Astrocyte of the hippocampus (primary cell): ENCODE data around the gene TMEFF2.
A peak's percentile ranks its signal among the peaks of the same experiment; 100 is the strongest.
"Not testable (repeated sequence)": the region's sequence is repeated elsewhere in the genome, so short reads cannot be mapped to it uniquely, and the experiment has no call there.

Experiments used
- DNase-seq: peaks from one replicate; pipeline ENCODE4 v3.0.0; 2011; ENCODE audit warnings: low read depth, low spot score

The TMEFF2 gene

DNA sequence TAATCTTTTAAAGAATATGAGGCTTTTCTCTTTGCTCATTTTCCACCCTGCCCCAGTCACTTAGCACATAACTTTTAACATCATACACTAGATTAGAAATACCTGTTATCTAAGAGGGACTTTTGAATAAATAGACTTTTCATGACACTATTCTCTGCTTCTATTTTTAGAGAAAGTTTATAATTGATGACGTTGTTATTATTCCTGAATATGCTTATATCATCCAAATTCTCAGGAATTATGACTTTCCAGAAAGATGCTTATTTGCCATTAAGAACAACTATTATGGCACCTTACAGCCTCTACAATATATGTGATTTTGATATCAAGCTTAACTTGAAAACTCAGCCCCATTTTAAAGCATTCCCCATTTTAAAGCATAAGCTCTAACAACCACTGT is 11.4 kb downstream of the TMEFF2 start:
- no peak for DNase-seq

GRCh38 chr2:192166946-192167345 is 27.8 kb downstream of the TMEFF2 start:
- DNase-seq = no peak

- DNase-seq = no peak
These were observed 28.9 kb downstream of the TMEFF2 start for GRCh38 chr2:192165842-192166241.

DNA sequence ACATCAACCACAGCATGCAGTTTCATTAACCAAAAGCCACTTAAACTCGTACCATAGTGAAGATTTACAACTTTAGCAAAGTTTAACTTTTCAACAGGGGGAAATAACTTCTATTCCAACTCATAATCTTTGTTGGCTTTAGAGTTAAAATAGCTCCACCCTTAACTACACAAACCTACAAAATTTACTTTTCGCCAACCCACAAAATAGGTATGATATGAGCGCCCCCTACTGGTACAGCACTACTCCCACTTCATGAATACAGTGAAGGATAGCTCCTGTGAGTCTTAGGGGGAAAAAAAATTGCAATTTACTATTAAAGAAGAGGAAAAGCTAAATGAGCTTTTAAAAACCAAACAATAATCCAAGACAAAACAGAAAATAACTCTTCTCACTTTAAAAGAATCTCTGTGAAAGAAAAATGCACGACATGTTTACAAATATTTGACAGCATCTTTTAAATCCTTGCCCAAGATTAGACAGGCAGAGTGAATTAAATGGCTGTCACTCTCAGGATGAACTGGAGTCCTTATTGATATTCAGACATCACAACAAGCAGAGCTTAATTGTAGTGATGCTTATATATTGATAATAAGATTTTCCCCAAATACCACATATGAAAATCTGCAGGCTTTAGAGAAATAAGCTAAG is 32.2 kb downstream of the TMEFF2 start:
- DNase-seq = peak; percentile 88

DNA sequence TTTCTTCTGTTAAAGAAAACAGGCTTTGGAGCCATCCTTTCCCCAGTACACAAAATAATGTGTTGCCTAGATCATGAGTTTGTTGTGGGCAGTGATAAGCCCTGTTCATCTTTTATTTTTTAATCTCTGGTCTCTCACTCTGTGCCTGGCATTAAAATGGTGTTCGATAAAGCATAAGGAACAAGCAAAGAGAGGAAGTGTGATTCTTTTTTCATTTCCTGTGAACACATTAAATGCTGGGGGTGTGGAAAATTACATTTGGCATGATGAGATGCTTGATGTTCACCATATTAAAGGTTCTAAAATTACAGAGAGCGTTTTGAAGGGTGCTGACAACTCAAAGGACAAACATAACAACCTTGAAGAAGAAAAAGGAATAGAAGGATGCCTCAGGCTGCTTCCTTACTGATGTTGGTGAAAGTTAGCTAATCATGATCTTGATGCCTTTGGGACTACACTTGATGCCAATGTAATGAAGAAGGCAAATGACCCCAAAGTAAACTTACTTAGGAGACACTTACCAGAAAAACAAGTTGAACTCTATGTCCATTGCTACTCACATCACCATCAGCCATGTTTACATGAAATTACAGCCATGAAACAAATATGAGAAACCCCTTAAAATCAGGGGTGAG is 33.0 kb downstream of the TMEFF2 start:
- no peak for DNase-seq

GRCh38 chr2:192159736-192160135 is 35.0 kb downstream of the TMEFF2 start:
- DNase-seq = no peak

DNA sequence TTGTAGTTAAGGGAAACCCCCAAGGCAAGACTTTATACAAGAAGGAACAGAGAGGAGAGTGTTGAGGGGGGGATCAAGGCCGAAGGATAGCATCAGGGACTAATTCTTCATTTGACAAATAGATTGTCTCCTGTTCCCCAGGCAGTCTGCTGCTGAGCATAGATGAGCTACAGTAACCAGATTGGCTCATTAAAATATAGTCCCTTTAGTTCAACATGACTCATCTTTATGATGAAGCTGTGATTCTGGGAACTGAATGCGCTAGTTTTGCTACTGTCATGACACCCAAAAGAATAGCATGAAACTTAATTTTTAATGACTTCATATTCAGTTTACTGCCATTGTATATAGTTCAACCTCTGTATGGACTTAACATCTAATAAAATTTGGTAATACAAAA is 35.5 kb downstream of the TMEFF2 start:
- DNase-seq = no peak

DNA sequence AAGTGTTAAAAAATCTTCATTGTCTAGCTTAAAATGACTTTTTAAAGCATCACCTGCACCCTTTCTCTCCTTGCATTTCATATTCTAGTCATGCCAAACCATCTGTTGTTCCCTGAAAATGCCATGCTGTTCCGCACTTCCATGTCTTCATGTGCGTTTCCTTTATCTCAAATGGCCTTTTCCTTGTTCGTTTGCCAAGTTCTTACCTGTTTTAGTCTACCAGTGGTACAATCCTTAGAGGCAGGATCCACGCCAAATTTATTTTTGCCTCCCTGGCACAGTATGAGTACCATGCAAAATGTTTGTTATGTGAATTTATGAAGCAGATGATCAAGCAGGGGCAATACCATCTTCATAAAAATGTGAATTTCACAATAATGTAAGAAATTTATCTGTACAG is 37.0 kb downstream of the TMEFF2 start:
- DNase-seq = no peak

DNA sequence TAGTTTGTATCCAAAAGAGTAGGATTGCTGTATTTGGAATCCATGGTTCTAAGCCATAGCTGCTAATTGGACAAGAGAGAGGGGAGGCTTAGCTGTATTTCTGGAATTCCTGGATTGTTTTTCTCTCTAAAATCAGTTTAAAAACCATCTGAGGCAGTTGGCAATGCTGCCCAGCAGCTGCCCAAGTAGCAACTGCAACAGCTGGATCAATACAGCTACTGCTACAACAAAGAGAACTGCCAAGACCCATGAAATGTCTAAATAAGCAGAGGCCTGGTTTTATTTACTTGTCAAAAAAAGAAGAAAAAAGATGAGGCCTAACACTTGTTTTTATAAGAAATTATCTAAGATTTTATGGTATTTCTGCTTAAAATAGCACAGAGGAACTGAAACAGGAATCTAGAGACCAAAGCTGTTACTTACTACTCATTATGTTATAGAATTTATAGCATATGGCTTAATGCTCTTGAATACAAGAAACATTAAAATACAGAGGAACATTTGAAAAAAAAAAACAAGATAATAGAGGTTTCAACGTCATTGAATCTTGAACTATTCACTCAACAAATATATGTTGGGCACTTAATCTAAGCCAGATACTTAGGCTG is 39.1 kb downstream of the TMEFF2 start:
- no peak for DNase-seq

DNA sequence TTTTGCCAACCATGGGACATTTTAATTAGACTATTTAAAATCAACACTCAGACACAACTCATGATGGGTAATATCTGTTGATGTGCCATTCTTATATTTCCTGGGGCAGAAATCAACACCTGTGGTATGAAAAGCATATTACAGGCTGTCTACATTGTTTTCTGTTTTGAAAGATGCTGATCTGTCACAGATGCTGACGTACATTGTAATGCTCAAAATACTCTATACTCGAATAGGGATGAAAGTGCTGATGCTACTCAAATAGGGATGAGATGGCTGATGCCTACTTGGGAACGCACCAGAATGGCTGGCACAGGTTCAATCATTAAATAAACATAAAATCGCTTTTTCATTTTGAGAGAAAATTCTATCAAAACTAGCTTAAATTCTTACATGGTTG is 41.2 kb downstream of the TMEFF2 start:
- no peak for DNase-seq

- peak; percentile 86 for DNase-seq
These were observed 42.9 kb downstream of the TMEFF2 start for GRCh38 chr2:192151853-192152252.

GRCh38 chr2:192150166-192150565 is 44.6 kb downstream of the TMEFF2 start:
- DNase-seq = no peak

DNA sequence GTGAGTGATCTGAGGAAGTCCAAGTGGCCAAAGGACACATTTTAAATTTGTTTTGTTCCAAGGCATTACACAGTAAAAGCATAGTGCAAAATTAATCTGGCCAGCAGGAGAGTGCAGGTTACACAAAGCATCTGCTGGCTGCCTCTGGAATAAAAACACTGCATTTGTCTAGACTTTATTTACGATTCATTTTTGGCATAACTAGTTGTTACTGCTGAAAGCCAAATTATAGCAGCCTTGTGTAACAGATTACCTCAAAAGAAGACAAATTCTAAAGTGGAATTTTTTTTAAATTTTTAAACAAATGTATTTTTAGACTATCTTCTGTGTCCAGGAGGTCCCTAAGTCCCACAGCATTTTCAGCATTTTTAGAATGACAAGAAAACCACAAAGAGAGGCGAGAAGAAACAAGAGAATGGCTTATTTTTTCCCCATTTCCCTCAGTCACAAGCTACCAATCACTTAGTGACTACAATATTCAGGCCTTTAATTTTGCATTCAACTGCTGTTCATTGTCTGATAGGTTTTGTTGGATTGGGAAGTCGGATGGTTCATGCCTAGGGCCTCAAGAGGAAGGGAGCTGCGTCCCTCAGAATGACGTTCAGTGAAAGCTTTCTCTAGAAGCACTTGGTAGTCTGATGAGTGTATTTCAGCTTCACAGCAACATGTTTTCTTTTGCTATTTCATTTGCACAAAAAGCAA is 46.0 kb downstream of the TMEFF2 start:
- peak; percentile 82 for DNase-seq

DNA sequence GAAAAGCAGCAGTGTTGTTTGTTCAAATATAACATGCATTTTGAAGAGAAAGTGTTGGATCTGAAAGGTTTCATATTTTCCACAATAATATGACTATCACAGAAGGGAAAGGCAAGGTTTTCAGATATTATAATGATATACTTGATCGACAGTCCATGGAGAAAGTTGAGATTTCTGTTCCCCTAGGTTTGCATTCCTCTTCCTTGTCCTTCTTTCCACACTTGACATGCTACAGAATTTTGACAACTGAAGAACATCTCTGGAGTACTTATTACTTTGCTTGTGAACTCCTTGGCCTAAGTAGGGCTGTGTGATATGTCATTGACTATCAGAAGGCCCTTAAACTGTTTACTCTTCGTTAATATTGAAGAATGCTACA is 46.5 kb downstream of the TMEFF2 start:
- DNase-seq = no peak

- peak; percentile 68 for DNase-seq
These were observed 48.4 kb downstream of the TMEFF2 start for GRCh38 chr2:192146069-192147015.

DNA sequence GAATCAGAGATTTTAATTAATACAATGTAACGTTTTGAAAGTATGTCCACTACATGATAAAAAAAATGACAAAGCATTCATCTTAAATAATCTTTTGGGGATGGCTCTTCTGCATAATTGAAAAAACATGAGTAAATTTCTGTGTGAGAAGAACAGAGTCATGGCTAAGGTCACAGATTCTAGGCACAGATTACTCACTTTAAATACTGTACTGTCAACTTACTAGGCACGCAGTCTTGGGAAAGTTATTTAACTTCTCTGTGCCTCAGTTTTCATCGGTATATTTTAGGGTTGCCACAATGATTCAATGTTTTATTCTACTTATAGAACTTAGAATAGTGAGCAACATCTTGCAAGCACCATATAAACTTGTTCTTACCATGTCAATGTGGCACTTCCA is 49.2 kb downstream of the TMEFF2 start:
- DNase-seq = no peak

- DNase-seq = peak; percentile 24
These were observed 54.4 kb downstream of the TMEFF2 start for GRCh38 chr2:192140236-192140839.

DNA sequence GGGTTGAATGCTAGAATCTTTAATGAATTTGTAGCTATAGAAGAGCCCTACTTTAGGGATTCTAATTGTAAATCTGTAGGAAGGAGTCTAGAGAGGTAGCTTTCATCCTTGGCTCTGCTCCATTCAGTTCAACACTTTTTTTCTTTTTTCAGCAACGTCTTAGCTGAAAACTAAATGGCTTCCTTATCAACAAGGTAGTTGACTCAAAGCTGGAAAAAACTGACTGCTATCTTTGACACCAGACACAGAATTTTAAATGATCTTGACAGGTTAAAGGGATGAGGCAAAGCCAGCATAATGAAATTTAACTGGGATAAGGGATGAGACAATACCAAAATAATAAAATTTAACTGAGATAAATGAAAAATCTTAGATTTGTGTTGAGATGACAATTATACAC is 54.9 kb downstream of the TMEFF2 start:
- DNase-seq = no peak

- no peak for DNase-seq
These were observed 57.3 kb downstream of the TMEFF2 start for GRCh38 chr2:192137451-192137850.

- not testable (repeated sequence) for DNase-seq
These were observed 62.1 kb downstream of the TMEFF2 start for GRCh38 chr2:192132604-192133003.

DNA sequence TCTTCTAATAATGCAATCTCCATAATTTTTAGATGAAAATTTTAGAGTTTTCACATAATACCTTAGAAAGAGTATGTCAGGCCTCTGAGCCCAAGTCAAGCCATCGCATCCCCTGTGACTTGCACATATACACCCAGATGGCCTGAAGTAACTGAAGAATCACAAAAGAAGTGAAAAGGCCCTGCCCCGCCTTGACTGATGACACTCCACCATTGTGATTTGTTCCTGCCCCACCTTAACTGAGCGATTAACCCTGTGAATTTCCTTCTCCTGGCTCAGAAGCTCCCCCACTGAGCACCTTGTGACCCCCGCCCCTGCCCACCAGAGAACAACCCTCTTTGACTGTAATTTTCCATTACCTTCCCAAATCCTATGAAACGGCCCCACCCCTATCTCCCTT is 64.4 kb downstream of the TMEFF2 start:
- DNase-seq = not testable (repeated sequence)
